GM12878 (cell line): ENCODE measurements around the gene PARVA. TPM values are rescaled to one million over a fixed set of nuclear protein-coding genes. Genes with fewer than 3 reads are reported as not detected.

Experiments used
- ATAC-seq: fragments of 200-7000 bp; cut with Tn5 transposase; 3 replicates; pipeline ENCODE4 v1.9.1; 2020; ENCODE audit warnings: mild to moderate bottlenecking, moderate library complexity
- BruUV-seq: library from RNA; stranded (reverse); fragments of 400-500 nt; replicated peaks from 2 replicates; lab custom pipeline; 2021; lab: Mats Ljungman, UMichigan
- CTCF ChIA-PET: fragments of 300-600 bp; sonication (Branson Sonifier 250); formaldehyde crosslinking; extraction: SDS; loops from one replicate; lab custom pipeline; 2021; ENCODE audit warnings: inconsistent platforms; lab: Yijun Ruan, JAX
- POLR2A ChIA-PET: fragments of 350-600 bp; formaldehyde crosslinking; extraction: SDS; loops from one replicate; lab custom pipeline; 2021; ENCODE audit warnings: inconsistent platforms; lab: Charles Lee
- RAD21 ChIA-PET: fragments of 300-600 bp; sonication (Branson Sonifier 250); formaldehyde crosslinking; loops from one replicate; lab custom pipeline; 2023; ENCODE audit warnings: antibody characterized with exemption; ENCODE audit not compliant: unreplicated experiment; lab: Charles Lee
- SMC1A ChIA-PET: fragments of 300-600 bp; sonication (Branson Sonifier 250); formaldehyde crosslinking; loops from one replicate; lab custom pipeline; 2023; ENCODE audit not compliant: unreplicated experiment, uncharacterized antibody; lab: Charles Lee
- DNase-seq: peaks from one replicate; pipeline ENCODE4 v3.0.0-alpha.2; 2011; ENCODE audit warnings: low read depth, low spot score
- FAIRE-seq: peaks from 3 replicates; lab custom pipeline; 2011; peaks lifted over from hg19 to GRCh38; lab: Jason Lieb, UNC
- H2AFZ ChIP-seq: 2 replicates; pipeline ENCODE4 v1.6.0; 2011; ENCODE audit warnings: low read depth, low read length, control low read depth; ENCODE audit not compliant: control insufficient read depth
- H3K27ac ChIP-seq: 2 replicates; pipeline ENCODE4 v1.5.1; 2011; ENCODE audit warnings: control low read depth; ENCODE audit not compliant: control insufficient read depth, insufficient read depth
- H3K27me3 ChIP-seq, 2 experiments: replicated peaks in 1 of 2; 2 replicates each; pipeline versions ENCODE4 v1.6.0 to v1.6.1; 2011; ENCODE audit warnings: low read length in 1 of 2; ENCODE audit not compliant: control insufficient read depth in 2 of 2, insufficient read depth in 2 of 2
- H3K36me3 ChIP-seq, 2 experiments: 2 replicates each; pipeline ENCODE4 v1.5.1; 2011; ENCODE audit warnings: low read length in 1 of 2; ENCODE audit not compliant: control insufficient read depth in 2 of 2, insufficient read depth in 2 of 2
- H3K4me1 ChIP-seq: 2 replicates; pipeline ENCODE4 v1.6.1; 2011; ENCODE audit warnings: mild to moderate bottlenecking, low read length, moderate library complexity, mixed read lengths; ENCODE audit not compliant: control insufficient read depth, insufficient read depth
- H3K4me2 ChIP-seq: 2 replicates; pipeline ENCODE4 v1.6.0; 2011; ENCODE audit warnings: control low read depth; ENCODE audit not compliant: control insufficient read depth, insufficient read depth
- H3K4me3 ChIP-seq: fragments of 200-600 bp; sonication (generic); 2 replicates; pipeline ENCODE4 v1.5.1; 2016
- H3K79me2 ChIP-seq: 2 replicates; pipeline ENCODE4 v1.6.0; 2011; ENCODE audit warnings: low read length; ENCODE audit not compliant: control insufficient read depth, insufficient read depth
- H3K9ac ChIP-seq: 2 replicates; pipeline ENCODE4 v1.8.0; 2011; ENCODE audit warnings: low read length, control low read depth, mixed read lengths; ENCODE audit not compliant: control insufficient read depth, insufficient read depth
- H3K9me3 ChIP-seq: replicated peaks from 3 replicates; pipeline ENCODE4 v1.5.1; 2011; ENCODE audit warnings: mild to moderate bottlenecking, low read length; ENCODE audit not compliant: control insufficient read depth, insufficient read depth
- H4K20me1 ChIP-seq: 2 replicates; pipeline ENCODE4 v1.6.0; 2011; ENCODE audit not compliant: control insufficient read depth, insufficient read depth
- ATF7 ChIP-seq: fragments of 450-650 bp; IDR thresholded peaks from 2 replicates; pipeline ENCODE4 v1.6.1; 2016; ENCODE audit warnings: low read depth, mild to moderate bottlenecking
- CHD1 ChIP-seq: IDR thresholded peaks from 2 replicates; pipeline ENCODE4 v1.6.1; 2012; ENCODE audit warnings: low read depth, low read length, improper control_type of control experiment
- EP300 ChIP-seq, 2 experiments: fragments of 150-350 bp in 1 of 2; IDR thresholded peaks; 2 replicates each; pipeline ENCODE4 v1.6.1; 2011 to 2012; ENCODE audit warnings: low read depth in 2 of 2, low read length in 2 of 2, borderline replicate concordance in 1 of 2, improper control_type of control experiment in 1 of 2, inconsistent platforms in 1 of 2; ENCODE audit not compliant: control insufficient read depth in 1 of 2
- EZH2 ChIP-seq: IDR thresholded peaks from 2 replicates; pipeline ENCODE4 v1.6.1; 2012; ENCODE audit warnings: low read depth, mild to moderate bottlenecking, control low read depth, inconsistent platforms, low read length, borderline replicate concordance; ENCODE audit not compliant: control insufficient read depth
- FOXM1 ChIP-seq: IDR thresholded peaks from 2 replicates; pipeline ENCODE4 v1.6.1; 2012; ENCODE audit warnings: low read depth, mild to moderate bottlenecking, inconsistent platforms, low read length, moderate library complexity
- GATAD2B ChIP-seq: fragments of 450-650 bp; conservative IDR thresholded peaks from 2 replicates; pipeline ENCODE4 v1.6.1; 2017; ENCODE audit warnings: low read depth, mild to moderate bottlenecking, moderate library complexity
- HDAC2 ChIP-seq: fragments of 200-600 bp; sonication (generic); IDR thresholded peaks from 2 replicates; pipeline ENCODE4 v1.6.1; 2017
- HDAC6 ChIP-seq: fragments of 200-600 bp; sonication (generic); IDR thresholded peaks from one replicate; pipeline ENCODE4 v1.8.0; 2017; ENCODE audit warnings: antibody characterized with exemption; ENCODE audit not compliant: unreplicated experiment
- IRF3 ChIP-seq: fragments of 450-650 bp; IDR thresholded peaks from 2 replicates; pipeline ENCODE4 v1.6.1; 2014; ENCODE audit warnings: mild to moderate bottlenecking
- KLF5 ChIP-seq: fragments of 450-650 bp; IDR thresholded peaks from 2 replicates; pipeline ENCODE4 v1.6.1; 2014; ENCODE audit warnings: mild to moderate bottlenecking; ENCODE audit not compliant: partially characterized antibody
- MEF2A ChIP-seq: IDR thresholded peaks from 2 replicates; pipeline ENCODE4 v1.6.1; 2011; ENCODE audit warnings: low read depth, mild to moderate bottlenecking, low read length, moderate library complexity; ENCODE audit not compliant: insufficient read depth
- MEF2B ChIP-seq: fragments of 450-650 bp; IDR thresholded peaks from 2 replicates; pipeline ENCODE4 v1.6.1; 2018; ENCODE audit warnings: mild to moderate bottlenecking, moderate library complexity; ENCODE audit not compliant: partially characterized antibody, poor library complexity, severe bottlenecking
- NFXL1 ChIP-seq: fragments of 450-650 bp; IDR thresholded peaks from 2 replicates; pipeline ENCODE4 v1.6.1; 2017; ENCODE audit warnings: antibody characterized with exemption, mild to moderate bottlenecking, borderline replicate concordance
- RB1 ChIP-seq: fragments of 450-650 bp; formaldehyde crosslinking; IDR thresholded peaks from 2 replicates; pipeline ENCODE4 v1.6.1; 2017; ENCODE audit warnings: mild to moderate bottlenecking, borderline replicate concordance
- SIX5 ChIP-seq: IDR thresholded peaks from 2 replicates; pipeline ENCODE4 v1.6.1; 2011; ENCODE audit warnings: mild to moderate bottlenecking, low read depth, low read length, moderate library complexity; ENCODE audit not compliant: severe bottlenecking
- WRNIP1 ChIP-seq: IDR thresholded peaks from 2 replicates; pipeline ENCODE4 v1.6.1; 2011; ENCODE audit warnings: low read depth, low read length, improper control_type of control experiment, borderline replicate concordance
- ZNF274 ChIP-seq: IDR thresholded peaks from one replicate; pipeline ENCODE4 v1.8.0; 2011; ENCODE audit not compliant: insufficient read length, insufficient read depth
- WGBS: methylation state at CpG from one replicate; pipeline ENCODE4 v1.1.6; 2016; ENCODE audit warnings: low lambda C conversion rate; ENCODE audit not compliant: insufficient replicate concordance, insufficient coverage; ENCODE audit errors: missing lambda C conversion rate; 5-methylcytosine and 5-hydroxymethylcytosine counted together
- in situ Hi-C: fragments of 300-500 bp; cut with MboI; formaldehyde crosslinking; loops from 9 replicates; pipeline ENCODE4 v1.14.3; 2018; ENCODE audit warnings: mixed read lengths
- intact Hi-C: fragments of 100-400 bp; cut with micrococcal nuclease; formaldehyde crosslinking; loops from one replicate; pipeline ENCODE4 v1.14.2; 2022; ENCODE audit not compliant: unreplicated experiment
- polyA plus RNA-seq, 11 experiments: library from polyadenylated mRNA; depleted of rRNA in 4 of 11; unstranded in 6 of 11; stranded (reverse) in 5 of 11; fragments of >200 nt; fragmentation: Nextera tagmentation in 4 of 11; fragmentation: Illumina TruSeq in 1 of 11; extraction: Ambion mirVana in 4 of 11; extraction: Trizol in 1 of 11; gene quantifications; 1 replicate in 1 of 11; 2 replicates in 10 of 11; pipeline versions ENCODE4 v1.2.1 to v1.2.3, GENCODE V29; 2011 to 2016; ENCODE audit warnings: inconsistent platforms in 2 of 11, missing spikeins in 2 of 11, low read depth in 1 of 11
- total RNA-seq, 4 experiments: library from RNA; depleted of rRNA in 3 of 4; stranded (reverse); fragments of >200 nt in 3 of 4; fragmentation: Illumina TruSeq in 1 of 4; extraction: Trizol in 1 of 4; gene quantifications; 2 replicates each; pipeline versions ENCODE4 v1.2.1 to v1.2.3, GENCODE V29; 2013 to 2021
- TF ChIP-seq, protein P1 (sequence below): IDR thresholded peaks from 2 replicates; pipeline ENCODE4 v1.6.1; 2012; ENCODE audit warnings: improper control_type of control experiment, low read depth, low read length; ENCODE audit not compliant: insufficient replicate concordance
- TF ChIP-seq, protein P2 (sequence below): IDR thresholded peaks from 2 replicates; pipeline ENCODE4 v1.6.1; 2011; ENCODE audit warnings: low read depth, mild to moderate bottlenecking, low read length, moderate library complexity, borderline replicate concordance; ENCODE audit errors: extremely low read depth

PARVA gene
- total and polyA plus RNA-seq, 10 of the 15 experiments (the other 5 are each of a cell fraction or from before 2014, with no cell fraction given): 0.01 to 0.44 (median 0.03) TPM; not detected in 7

DNA sequence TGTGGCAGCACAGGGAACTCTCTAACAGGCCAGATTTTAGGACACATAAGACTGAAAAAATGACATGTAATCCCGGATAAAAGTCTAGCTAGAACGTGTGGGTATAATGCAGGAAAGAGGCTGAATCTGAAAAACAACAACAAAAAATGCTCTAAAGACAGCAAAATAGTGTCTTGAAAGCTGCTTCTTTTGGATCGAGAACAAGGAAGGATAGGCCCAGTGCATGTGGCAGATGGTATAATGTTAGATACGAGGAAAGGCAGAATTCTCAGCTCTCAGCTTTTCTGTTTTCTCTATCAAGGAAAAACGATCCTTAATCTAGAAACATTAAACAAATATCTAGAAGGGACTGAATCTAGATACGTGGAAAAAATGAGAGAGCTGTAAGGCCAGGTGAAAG lies 33.8 kb upstream of the PARVA start:
- intact Hi-C loops (no loop called here), in situ Hi-C loops (no loop called here)
- DNase-seq (no peak), ATAC-seq (no peak), FAIRE-seq (no peak)
- Histone ChIP-seq H3K4me1 (no peaks in the 10 kb centered on the region), H2AFZ (no peak overlapping the region), H3K4me3 (no peak overlapping the region), H3K9ac (no peak overlapping the region), H4K20me1 (no peaks in the 10 kb centered on the region), H3K79me2 (no peaks in the 10 kb centered on the region), H3K9me3 (no peaks in the 10 kb centered on the region), H3K27ac (no peak overlapping the region), H3K27me3 (no peaks in the 10 kb centered on the region; a peak in 1 of 4 replicates), H3K4me2 (no peak overlapping the region), H3K36me3 (no peaks in the 10 kb centered on the region)
- POLR2A ChIA-PET: no interaction called here
- SMC1A ChIA-PET: no interaction called here
- CTCF ChIA-PET: interaction anchor here (0.7 kb wide), 1 partner anchor 11 kb away, joined by 3 read pairs; no protein-coding TSS in a partner anchor
- no TSS peak for BruUV-seq
- RAD21 ChIA-PET: no interaction called here
- TF ChIP-seq, protein P1, sequence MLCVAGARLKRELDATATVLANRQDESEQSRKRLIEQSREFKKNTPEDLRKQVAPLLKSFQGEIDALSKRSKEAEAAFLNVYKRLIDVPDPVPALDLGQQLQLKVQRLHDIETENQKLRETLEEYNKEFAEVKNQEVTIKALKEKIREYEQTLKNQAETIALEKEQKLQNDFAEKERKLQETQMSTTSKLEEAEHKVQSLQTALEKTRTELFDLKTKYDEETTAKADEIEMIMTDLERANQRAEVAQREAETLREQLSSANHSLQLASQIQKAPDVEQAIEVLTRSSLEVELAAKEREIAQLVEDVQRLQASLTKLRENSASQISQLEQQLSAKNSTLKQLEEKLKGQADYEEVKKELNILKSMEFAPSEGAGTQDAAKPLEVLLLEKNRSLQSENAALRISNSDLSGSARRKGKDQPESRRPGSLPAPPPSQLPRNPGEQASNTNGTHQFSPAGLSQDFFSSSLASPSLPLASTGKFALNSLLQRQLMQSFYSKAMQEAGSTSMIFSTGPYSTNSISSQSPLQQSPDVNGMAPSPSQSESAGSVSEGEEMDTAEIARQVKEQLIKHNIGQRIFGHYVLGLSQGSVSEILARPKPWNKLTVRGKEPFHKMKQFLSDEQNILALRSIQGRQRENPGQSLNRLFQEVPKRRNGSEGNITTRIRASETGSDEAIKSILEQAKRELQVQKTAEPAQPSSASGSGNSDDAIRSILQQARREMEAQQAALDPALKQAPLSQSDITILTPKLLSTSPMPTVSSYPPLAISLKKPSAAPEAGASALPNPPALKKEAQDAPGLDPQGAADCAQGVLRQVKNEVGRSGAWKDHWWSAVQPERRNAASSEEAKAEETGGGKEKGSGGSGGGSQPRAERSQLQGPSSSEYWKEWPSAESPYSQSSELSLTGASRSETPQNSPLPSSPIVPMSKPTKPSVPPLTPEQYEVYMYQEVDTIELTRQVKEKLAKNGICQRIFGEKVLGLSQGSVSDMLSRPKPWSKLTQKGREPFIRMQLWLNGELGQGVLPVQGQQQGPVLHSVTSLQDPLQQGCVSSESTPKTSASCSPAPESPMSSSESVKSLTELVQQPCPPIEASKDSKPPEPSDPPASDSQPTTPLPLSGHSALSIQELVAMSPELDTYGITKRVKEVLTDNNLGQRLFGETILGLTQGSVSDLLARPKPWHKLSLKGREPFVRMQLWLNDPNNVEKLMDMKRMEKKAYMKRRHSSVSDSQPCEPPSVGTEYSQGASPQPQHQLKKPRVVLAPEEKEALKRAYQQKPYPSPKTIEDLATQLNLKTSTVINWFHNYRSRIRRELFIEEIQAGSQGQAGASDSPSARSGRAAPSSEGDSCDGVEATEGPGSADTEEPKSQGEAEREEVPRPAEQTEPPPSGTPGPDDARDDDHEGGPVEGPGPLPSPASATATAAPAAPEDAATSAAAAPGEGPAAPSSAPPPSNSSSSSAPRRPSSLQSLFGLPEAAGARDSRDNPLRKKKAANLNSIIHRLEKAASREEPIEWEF: no peak
- TF ChIP-seq MEF2A (no peak), RB1 (no peak), ATF7 (no peak), HDAC2 (no peak), EZH2 (no peak), EP300 (IDR thresholded peaks at IDR 0.05; ENCODE audit: borderline replicate concordance in 1 of 2, control insufficient read depth in 1 of 2, low read depth in 2 of 2, low read length in 2 of 2) (no peak), ZNF274 (no peak), CHD1 (no peak), GATAD2B (no peak), IRF3 (no peak), WRNIP1 (no peak), SIX5 (no peak), KLF5 (no peak), FOXM1 (no peak), MEF2B (no peak), HDAC6 (no peak), NFXL1 (no peak)
- TF ChIP-seq, protein P2, sequence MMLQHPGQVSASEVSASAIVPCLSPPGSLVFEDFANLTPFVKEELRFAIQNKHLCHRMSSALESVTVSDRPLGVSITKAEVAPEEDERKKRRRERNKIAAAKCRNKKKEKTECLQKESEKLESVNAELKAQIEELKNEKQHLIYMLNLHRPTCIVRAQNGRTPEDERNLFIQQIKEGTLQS: no peak
- WGBS: 17% methylated on average over 6 of the region's 6 CpGs
